ENCODE results near the gene RNF223.
"Not testable (repeated sequence)": the region's sequence is repeated elsewhere in the genome, so short reads cannot be mapped to it uniquely, and the experiment has no call there.

RNF223 gene

DNA sequence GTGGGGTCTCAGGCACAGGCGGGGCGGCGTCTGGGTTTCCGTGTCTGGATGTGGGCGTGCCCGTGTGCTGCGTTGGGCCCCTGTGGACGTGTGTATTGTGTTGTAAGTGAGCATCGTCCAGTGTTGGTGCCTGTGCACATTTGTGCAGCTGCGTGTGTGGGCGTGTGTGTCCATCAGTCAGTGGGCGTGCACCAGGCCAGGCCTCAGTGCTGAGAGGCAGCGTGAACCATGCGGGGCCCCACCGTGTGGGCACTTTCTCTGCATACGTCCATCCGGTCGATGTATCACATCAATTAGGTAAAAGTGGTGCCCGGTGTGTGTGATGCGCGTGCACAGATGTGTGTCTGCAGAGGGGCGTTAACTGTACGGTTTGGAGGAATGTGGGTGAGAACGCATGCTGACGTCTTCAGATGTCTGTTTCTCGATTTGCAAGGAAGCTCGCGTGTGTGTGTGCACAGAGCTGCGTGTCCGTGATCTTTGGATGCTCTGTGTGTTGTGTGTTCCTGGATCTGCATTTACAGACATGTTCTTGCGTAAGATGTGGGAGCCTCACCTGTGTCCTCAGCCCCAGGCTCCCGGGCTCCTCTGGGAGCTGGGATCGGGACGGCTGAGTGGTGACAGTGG, 29.5 kb downstream of the RNF223 start:
- no peak for DNase-seq (ENCODE audit: low read depth)

DNA sequence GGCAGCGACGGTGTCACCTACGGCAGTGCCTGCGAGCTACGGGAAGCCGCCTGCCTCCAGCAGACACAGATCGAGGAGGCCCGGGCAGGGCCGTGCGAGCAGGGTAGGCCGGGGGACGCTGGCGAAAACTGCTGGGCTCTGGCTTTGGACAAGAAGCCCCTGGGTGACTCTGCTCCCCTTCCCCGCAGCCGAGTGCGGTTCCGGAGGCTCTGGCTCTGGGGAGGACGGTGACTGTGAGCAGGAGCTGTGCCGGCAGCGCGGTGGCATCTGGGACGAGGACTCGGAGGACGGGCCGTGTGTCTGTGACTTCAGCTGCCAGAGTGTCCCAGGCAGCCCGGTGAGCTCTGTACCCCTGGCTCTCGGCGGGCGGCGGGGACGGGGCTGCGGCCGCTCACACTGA, 30.2 kb downstream of the RNF223 start:
- no peak for DNase-seq (ENCODE audit: low read depth)

DNA sequence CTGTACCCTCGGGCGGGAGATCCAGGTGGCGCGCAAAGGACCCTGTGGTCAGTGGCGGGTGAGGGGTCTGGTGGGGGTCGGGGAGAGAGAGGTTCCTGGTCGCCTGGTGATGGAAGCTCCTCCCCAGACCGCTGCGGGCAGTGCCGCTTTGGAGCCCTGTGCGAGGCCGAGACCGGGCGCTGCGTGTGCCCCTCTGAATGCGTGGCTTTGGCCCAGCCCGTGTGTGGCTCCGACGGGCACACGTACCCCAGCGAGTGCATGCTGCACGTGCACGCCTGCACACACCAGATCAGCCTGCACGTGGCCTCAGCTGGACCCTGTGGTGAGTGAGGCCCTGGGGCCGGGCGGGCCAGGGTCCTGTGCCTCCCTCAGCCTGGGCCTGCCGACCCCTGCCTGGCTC, 30.7 kb downstream of the RNF223 start:
- no peak for DNase-seq (ENCODE audit: low read depth)

DNA sequence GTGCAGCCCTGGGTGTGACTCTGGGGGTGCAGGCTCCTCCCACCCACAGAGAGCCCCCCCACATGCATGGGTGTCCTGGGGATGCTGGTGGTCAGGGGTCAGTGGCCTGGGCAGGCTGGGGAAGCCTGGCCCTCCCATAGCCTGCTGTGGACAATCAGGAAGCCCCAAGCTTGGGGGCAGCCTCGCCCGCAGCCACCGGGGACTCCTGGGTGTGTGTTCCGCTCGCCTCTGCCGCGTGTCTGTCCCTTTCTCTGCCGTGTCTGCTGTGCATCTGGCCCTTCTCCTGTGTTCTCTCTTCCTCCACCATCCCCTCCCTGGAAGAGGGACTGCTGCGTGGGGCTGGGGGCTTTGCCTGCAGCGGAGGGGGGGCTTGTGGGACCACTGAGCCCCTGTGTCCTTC, 31.3 kb downstream of the RNF223 start:
- DNase-seq (ENCODE audit: low read depth), result no peak

DNA sequence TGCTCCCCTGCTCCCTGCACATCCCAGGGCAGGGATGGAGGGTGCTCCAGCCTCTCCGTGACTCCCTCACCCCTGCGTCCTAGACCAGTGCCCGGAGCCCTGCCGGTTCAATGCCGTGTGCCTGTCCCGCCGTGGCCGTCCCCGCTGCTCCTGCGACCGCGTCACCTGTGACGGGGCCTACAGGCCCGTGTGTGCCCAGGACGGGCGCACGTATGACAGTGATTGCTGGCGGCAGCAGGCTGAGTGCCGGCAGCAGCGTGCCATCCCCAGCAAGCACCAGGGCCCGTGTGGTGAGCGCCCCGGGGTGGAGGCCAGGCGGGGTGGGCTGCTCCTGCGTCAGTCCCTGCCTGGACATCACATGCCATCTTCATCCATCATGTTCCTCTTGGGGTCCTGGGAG, 32.2 kb downstream of the RNF223 start:
- no peak for DNase-seq (ENCODE audit: low read depth)

DNA sequence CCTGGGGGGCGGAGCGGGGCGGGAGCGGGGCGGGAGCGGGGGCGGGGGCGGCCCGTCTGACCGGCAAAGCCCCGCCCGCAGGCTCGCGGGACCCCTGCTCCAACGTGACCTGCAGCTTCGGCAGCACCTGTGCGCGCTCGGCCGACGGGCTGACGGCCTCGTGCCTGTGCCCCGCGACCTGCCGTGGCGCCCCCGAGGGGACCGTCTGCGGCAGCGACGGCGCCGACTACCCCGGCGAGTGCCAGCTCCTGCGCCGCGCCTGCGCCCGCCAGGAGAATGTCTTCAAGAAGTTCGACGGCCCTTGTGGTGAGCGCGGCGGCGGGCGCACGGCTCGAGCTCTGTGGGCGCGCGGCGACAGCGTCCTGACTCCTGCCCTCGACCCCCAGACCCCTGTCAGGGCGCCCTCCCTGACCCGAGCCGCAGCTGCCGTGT, 33.0 kb downstream of the RNF223 start:
- no peak for DNase-seq (ENCODE audit: low read depth)

DNA sequence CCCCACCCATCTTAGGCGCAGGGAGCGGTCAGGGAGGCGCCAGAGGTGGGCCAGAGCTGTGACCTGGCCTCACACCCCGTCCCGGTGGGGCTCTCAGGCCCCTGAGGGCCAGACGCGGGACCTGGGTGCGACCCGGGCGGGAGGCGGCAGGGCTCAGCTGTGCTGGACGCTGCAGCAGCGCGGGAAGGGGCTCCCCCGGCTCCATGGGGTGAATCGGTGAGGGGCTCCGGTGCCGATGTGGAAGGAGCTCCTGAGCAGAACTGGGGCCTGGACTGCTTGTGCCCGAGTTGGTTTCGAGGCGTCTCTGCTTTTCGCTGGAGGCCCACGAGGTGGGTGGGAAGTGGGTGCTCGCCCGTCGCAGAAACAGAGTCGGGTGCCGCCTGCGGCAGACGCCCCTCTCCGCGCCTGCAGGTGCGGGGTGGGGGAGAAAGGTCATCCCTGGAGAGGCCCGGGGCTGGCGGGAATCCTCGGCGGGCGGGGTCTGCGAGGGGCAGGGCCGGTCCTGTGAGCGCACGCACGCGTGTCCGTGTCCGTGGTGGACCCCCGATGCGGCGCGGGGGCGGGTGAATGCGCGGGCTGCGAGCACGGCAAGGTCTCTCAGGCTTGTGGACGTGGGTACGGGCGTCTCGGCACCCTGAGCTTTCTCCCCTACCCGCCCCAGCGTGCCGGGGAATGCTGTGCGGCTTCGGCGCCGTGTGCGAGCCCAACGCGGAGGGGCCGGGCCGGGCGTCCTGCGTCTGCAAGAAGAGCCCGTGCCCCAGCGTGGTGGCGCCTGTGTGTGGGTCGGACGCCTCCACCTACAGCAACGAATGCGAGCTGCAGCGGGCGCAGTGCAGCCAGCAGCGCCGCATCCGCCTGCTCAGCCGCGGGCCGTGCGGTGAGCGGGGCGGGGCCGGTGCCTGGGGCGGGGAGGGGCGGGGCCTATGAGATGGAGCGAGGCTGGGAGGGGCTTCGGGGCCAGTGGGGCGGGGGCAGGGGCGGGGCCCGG, 33.8 kb downstream of the RNF223 start:
- no peak for DNase-seq (ENCODE audit: low read depth)

DNA sequence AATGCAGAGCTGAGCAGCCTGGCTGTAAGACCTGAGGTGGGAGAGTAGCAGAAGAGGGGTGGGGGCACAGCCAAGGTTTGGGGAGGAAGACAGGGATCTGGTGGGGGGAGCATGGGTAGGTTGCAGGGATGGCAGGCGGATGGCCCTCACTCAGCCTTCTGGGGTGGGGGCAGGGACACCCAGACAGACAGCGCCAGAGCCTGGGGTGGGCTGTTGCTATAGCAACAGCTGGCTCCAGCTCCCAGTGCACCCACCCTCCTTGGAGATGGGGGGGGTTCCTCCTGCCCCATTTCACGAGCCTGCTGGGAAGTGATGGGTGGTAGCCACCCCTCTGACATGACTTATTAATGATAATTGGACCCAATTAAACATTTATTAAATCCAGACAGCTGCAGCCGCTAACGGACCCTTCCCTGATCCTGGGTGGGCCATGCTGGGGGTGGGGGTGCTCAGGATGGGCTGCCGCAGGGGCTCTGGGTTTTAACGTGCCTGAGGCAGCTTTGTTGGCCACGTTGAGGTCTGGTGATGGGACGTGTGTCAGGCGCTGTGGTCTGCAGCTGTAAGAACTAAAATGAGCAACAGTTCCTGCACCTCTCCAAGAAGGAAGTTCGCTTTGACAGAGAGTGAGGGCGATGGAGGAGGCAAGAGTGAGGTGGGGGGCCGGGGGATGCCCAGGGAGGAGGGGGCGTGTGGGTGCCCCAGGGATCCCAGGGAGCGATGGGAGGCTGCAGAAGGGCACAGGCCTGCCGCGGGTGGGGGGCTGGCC, 34.8 kb downstream of the RNF223 start:
- DNase-seq (ENCODE audit: low read depth), result no peak

DNA sequence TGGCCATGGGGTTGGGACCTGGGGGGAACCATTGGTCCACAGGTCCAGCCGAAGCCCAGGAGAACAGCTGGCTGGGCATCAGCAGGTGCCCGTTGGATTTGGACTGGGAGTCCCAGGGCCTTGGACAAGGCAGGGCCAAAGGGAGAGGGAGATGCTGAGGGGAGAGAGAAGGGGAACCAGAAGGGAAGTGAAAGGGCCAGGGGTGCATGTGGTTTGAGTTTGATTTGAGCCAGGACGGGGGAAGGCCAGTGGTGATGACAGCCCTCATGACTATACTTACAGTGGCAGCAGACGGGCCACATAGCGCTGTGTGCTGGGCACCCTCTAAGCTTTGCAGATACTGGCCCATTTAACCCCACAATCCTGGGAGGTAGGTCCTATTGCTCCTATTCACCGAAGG, 35.4 kb downstream of the RNF223 start:
- DNase-seq (ENCODE audit: low read depth), result no peak

DNA sequence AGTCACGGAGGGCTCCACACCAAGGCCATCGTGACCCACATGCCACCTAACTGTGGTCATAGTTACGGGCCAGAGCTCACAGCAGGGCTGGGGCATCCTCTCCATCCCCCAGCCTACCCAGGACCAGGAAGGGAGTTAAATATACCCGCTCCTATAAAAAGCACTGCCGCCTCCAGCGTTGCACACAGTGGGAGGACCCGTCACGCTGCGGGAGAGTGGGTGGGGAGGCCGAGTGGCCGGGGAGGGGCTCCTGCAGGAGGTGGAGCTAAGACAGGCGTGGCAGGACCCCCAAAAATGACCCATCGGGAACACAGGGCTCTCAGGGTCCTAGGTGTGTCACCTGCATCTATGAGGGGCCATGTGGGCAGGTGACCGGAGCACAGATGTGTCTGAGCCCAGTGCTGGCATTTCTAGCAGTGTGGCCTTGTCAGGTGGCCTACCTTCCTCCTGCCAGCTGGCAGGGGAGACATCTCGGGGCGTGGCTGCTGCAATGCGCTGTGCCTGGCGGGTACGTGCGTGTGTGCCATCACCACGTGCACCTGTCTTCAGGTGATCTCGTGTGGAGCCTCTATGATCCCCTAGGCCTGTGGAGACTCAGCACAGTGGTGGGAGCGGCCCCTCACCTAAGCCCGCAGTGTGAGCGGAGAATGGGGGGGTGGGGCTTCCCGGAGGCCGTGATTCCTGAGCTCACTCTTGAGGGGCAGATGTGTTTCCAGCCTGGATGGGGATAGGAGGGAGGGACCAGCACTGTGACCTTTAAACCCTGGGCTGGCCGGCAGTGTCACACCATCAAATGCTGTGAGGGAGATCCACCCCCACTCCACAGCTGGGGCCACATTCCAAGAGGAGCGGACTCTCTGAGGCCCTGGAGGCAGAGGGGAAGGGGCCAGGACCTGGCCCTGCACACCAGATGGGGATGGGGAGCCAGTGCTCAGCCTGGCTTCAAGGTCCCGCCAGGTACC, 36.5 kb downstream of the RNF223 start:
- DNase-seq (ENCODE audit: low read depth), result no peak

DNA sequence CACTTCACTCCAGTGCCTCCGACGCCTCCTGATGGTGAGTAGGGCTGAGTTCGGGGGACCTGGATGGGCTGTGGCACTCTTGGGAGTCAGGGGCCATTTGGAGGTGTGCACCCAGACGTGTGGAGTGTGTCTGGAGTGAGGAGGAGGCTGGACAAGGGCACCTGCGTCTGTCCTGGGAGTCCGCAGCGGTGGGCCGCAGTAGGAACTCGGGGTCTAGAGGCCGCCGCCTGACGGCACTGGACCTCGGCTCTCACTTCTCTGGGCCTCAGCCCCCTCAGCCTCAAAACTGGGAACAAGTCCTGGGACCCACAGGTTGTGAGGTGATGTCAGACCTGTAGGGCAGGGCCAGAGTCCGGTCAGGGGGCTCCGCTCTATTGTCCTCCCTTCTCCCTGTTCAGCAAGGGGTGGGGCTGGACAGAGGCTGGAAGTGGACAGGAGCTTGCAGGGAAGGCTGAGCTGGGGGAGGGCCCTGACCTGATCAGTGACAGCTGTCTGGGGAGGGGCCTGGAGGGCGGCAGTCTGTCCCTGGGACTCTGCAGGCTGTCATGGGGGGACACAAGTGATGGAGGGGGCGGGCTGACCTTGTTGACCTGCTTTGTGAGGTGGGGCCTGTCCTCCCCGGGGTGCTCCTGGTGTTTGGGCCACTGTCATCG, 38.7 kb downstream of the RNF223 start:
- DNase-seq (ENCODE audit: low read depth), result no peak

DNA sequence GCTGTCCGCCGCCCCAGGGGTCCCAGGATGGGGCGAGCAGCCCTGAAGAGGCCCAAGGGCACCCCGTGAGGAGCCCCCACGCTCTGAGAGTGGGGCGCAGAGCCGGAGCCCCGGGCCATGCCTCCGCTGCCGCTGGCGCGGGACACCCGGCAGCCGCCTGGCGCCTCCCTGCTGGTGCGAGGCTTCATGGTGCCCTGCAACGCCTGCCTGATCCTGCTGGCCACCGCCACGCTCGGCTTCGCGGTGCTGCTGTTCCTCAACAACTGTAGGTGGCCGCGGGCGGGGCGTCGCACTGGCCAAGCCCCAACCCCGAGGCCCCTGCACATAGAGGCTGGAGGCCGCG, 39.7 kb downstream of the RNF223 start:
- DNase-seq (ENCODE audit: low read depth), result no peak

DNA sequence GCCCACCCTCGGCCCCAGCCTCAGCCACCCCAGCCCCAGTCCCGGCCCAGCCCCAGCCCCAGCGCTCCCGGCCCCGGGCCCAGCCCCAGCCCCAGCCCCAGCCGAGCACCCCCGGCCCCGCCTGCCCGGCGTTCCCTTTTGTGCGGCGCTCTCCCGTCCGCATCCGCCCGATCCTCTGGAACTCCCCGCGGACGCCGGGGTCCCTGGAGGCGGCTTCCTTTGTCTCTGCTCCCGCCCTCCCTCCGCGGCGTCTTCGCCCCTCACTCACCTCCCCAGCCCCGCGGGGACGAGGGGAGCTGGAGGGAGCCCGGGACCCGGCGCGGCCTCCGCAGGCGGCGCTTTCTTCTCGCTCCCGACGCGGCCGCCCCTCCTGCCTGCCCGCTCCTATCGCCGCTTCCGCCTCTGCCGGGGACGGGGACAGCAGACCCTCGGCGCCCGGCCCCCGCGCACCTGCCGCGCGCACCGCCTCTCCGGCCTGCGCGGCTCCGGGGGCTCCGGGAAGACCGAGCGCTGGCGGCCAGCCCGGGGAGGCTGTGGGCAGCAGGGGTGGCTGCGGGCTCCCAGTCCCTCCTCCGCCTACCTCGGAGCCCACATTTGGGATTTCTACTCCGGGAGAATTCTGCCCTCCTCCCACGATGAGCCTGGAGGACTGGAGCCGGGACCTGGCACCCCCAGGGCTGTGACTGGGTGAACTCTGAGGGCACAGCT, 40.2 kb downstream of the RNF223 start:
- DNase-seq (ENCODE audit: low read depth), result no peak

DNA sequence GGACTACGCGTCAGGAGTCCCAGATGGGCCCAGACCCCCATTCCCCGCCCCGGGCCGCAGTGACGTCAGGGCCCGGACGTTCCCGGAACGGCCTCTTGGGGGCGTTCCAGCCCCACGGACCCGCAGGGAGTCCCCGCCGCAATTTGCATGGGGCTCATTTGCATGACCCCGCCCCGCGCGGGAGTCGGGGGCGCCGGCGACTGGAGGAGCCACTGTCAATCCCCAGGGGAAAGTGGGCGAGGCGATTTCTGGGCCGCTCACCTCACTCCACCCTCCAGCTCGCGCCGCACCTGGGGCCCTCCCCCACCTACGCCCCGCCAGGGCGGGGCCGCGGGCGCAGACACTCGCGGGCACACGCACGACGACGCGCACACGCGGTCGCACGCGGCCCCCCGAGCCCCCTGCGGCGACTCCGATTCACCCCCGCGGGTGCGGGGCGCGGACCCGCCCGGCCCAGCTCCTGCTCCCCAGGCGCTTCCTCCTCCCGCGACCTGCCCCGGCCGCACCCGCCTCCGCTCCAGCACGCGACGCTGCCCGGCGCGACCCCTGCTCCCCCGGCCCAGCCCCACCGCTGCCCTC, 41.0 kb downstream of the RNF223 start:
- no peak for DNase-seq (ENCODE audit: low read depth)

DNA sequence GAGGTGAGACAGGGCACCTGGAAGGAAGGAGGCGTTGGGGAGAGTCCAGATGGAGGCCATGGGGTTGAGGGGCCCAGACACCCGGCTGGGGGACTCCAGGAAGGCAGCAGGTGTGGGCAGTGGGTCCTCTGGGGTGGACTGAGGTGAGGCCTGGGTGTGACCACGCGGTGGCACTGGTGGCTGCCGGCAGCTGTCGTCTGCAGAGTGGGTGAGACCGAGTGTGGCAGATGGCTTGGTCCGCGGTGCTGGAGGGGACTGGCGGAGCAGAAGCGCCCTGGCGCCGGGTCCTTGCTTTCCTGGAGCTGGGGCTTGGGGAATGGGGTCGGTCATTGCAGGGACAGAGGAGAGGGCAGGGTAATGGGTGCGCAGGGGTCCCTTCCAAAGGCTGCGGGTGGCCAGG, 41.7 kb downstream of the RNF223 start:
- no peak for DNase-seq (ENCODE audit: low read depth)

DNA sequence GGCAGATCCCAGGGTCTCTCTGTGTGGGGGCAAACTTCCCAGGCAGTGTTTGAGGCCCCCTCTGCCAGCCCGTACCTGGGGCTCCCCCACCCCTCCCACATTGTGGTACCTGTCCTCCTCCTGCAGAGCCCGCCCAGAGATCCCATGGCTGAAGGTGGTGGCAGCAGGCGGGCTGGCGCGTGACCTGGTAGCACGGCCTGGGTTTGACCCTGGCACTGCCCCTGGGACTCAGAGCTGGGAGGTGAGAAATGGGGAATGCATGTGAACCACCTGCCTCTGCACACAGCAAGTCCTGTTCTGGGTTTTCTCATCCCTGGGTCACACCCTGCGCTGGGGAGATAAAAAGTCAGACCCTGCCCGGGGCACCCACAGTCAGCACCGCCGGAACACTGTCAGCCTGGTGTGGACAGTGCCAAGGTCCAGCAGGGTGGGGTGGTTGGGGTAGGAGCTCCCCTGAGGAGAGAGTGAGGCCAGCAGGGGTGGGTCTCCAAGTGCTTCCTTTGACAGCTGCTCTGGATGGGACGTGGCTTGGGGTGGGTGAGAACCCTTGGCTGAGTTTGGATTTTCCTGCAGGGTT, 42.4 kb downstream of the RNF223 start:
- no peak for DNase-seq (ENCODE audit: low read depth)

DNA sequence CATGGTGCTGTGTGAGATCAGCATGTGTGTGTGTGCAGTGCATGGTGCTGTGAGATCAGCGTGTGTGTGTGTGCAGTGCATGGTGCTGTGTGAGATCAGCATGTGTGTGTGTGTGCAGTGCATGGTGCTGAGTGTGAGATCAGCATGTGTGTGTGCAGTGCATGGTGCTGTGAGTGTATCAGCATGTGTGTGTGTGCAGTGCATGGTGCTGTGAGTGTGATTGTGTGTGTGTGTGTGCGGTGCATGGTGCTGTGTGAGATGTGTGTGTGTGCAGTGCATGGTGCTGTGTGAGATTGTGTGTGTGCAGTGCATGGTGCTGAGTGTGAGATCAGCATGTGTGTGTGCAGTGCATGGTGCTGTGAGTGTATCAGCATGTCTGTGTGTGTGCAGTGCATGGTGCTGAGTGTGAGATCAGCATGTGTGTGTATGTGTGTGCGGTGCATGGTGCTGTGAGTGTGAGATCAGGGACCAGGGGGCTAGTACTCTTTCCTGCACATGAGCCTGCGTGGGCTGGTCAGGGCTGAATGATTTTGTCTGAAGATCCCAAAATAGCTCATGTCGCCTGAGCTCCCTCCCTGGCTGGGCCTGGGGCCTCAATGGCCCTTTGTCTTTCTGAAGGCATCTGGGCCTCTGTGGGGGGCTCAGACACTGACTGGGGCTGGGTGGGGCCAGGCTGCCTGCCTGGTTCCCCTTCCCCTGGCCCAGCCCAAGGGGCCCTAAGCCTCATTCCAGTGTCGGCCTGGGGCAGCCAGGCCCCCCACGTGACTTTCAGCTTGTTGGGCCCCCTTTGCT, 43.0 kb downstream of the RNF223 start:
- not testable (repeated sequence) for DNase-seq (ENCODE audit: low read depth)

DNA sequence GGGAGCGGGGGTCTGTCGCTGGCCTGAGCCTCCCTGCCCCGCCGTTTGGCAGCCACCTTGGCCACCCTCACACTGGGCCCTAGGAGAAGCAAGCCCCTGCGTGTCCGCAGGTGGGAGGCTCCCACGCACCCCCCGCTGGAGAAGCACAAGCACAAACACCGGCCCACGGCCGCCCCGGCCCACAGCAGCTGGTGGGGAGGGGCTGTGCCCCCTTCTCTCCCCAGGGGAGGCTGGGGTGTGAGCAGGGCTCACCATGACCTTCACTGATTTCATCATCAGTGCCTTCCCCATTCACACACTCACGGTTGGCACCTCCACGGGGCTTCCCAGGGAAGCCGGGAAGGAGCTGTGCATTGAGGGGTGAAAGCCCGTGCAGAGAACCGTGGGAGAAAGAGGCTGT, 46.3 kb downstream of the RNF223 start:
- no peak for DNase-seq (ENCODE audit: low read depth)
